ENCODE measurements around the gene OR6C2. TPM values are rescaled to one million over a fixed set of nuclear protein-coding genes. Genes with fewer than 3 reads are reported as not detected.
"Not testable (repeated sequence)": the region's sequence is repeated elsewhere in the genome, so short reads cannot be mapped to it uniquely, and the experiment has no call there.

OR6C2 gene
- total RNA-seq, 6 experiments from 2014 or later, result not detected

GRCh38 chr12:55472264-55472663 lies 28.4 kb downstream of the OR6C2 start:
- H3K9me3 Mint-ChIP-seq, result peaks cover under 1% of the 10 kb centered on the region; the same call in 1 of the 2 replicates
- TF ChIP-seq, protein P1, sequence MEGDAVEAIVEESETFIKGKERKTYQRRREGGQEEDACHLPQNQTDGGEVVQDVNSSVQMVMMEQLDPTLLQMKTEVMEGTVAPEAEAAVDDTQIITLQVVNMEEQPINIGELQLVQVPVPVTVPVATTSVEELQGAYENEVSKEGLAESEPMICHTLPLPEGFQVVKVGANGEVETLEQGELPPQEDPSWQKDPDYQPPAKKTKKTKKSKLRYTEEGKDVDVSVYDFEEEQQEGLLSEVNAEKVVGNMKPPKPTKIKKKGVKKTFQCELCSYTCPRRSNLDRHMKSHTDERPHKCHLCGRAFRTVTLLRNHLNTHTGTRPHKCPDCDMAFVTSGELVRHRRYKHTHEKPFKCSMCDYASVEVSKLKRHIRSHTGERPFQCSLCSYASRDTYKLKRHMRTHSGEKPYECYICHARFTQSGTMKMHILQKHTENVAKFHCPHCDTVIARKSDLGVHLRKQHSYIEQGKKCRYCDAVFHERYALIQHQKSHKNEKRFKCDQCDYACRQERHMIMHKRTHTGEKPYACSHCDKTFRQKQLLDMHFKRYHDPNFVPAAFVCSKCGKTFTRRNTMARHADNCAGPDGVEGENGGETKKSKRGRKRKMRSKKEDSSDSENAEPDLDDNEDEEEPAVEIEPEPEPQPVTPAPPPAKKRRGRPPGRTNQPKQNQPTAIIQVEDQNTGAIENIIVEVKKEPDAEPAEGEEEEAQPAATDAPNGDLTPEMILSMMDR (IDR thresholded peaks at IDR 0.05), result no peak

DNA sequence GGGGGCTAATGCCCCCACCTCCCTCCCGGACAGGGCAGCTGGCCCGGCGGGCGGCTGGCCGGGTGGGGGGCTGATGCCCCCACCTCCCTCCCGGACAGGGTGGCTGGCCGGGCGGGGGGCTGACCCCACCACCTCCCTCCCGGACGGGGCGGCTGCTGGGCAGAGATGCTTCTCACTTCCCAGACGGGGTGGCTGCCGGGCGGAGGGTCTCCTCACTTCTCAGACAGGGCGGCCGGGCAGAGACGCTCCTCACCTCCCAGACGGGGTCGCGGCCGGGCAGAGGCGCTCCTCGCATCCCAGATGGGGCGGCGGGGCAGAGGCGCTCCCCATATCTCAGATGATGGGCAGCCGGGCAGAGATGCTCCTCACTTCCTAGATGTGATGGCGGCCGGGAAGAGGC lies 35.3 kb downstream of the OR6C2 start:
- H3K27me3 Mint-ChIP-seq (ENCODE audit: insufficient read depth); H3K4me1 Mint-ChIP-seq (ENCODE audit: low read depth); H3K27ac Mint-ChIP-seq; DNase-seq; H3K4me3 Mint-ChIP-seq; H3K36me3 Mint-ChIP-seq (ENCODE audit: low read depth): not testable (repeated sequence)
- H3K9me3 Mint-ChIP-seq, result peaks cover 22% of the 10 kb centered on the region

More at GRCh38 chr12:55472264-55472663, 28.4 kb downstream of the OR6C2 start:
- Mint-ChIP-seq H3K27ac (no peak overlapping the region), H3K4me1 (ENCODE audit: low read depth) (no peaks in the 10 kb centered on the region), H3K4me3 (no peak overlapping the region), H3K36me3 (ENCODE audit: low read depth) (no peaks in the 10 kb centered on the region), H3K27me3 (ENCODE audit: insufficient read depth) (no peaks in the 10 kb centered on the region)
- DNase-seq, result no peak

DNA sequence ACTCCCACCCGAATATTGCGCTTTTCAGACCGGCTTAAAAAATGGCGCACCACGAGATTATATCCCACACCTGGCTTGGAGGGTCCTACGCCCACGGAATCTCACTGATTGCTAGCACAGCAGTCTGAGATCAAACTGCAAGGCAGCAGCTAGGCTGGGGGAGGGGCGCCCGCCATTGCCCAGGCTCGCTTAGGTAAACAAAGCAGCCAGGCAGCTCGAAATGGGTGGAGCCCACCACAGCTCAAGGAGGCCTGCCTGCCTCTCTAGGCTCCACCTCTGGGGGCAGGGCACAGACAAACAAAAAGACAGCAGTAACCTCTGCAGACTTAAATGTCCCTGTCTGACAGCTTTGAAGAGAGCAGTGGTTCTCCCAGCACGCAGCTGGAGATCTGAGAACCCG lies 40.4 kb downstream of the OR6C2 start:
- not testable (repeated sequence) for H3K4me1 Mint-ChIP-seq (ENCODE audit: low read depth); H3K36me3 Mint-ChIP-seq (ENCODE audit: low read depth); DNase-seq; H3K27me3 Mint-ChIP-seq (ENCODE audit: insufficient read depth); H3K27ac Mint-ChIP-seq; H3K4me3 Mint-ChIP-seq
- peaks cover 16% of the 10 kb centered on the region for H3K9me3 Mint-ChIP-seq

DNA sequence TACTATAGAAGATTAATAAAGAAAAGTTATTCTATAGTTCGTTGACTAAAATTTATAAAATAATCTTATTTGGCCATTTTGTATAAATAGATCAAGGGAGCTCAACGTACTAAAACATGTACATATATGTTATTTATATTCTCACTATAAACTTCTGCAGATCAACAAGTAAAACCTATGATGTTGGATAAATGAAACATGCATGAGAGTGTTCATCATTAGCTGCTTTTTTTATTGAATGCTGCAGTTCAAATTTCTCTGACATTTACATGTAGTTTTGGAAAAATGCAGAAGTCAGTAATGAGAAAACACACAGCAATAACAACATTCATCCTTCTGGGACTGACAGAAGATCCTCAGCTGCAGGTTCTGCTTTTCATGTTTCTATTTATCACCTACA lies 48.2 kb downstream of the OR6C2 start, which contains the start of gene OR6C68:
Gene OR6C68 (plus strand): TSS at position 301 of the 400 bp plus-strand sequence. CDS start 0 bp downstream, at position 301.
- no peak for DNase-seq
- H3K36me3 Mint-ChIP-seq (ENCODE audit: low read depth), result no peaks in the 10 kb centered on the region
- H3K27me3 Mint-ChIP-seq (ENCODE audit: insufficient read depth), result no peaks in the 10 kb centered on the region
- no peak within 1 kb of the TSS for H3K4me3 Mint-ChIP-seq
- H3K9me3 Mint-ChIP-seq, result peaks cover 10% of the 10 kb centered on the region; the same call in 1 of the 2 replicates
- TF ChIP-seq, protein P1 (IDR thresholded peaks at IDR 0.05), result no peak
- no peaks in the 10 kb centered on the region for H3K4me1 Mint-ChIP-seq (ENCODE audit: low read depth)
- H3K27ac Mint-ChIP-seq, result no peak within 1 kb of the TSS

- Mint-ChIP-seq H3K27me3 (ENCODE audit: insufficient read depth) (no peaks in the 10 kb centered on the region), H3K4me1 (ENCODE audit: low read depth) (no peaks in the 10 kb centered on the region), H3K27ac (no peak overlapping the region), H3K36me3 (ENCODE audit: low read depth) (no peaks in the 10 kb centered on the region), H3K9me3 (peaks cover 13% of the 10 kb centered on the region), H3K4me3 (no peak overlapping the region)
- TF ChIP-seq, protein P1 (IDR thresholded peaks at IDR 0.05), result no peak
- DNase-seq, result no peak
Observed at GRCh38 chr12:55495490-55495889, 51.6 kb downstream of the OR6C2 start.

- no peaks in the 10 kb centered on the region for H3K27me3 Mint-ChIP-seq (ENCODE audit: insufficient read depth)
- no peak overlapping the region for H3K27ac Mint-ChIP-seq
- H3K9me3 Mint-ChIP-seq, result peaks cover 10% of the 10 kb centered on the region
- H3K4me3 Mint-ChIP-seq, result no peak overlapping the region
- no peak for DNase-seq
- H3K36me3 Mint-ChIP-seq (ENCODE audit: low read depth), result no peaks in the 10 kb centered on the region
- no peaks in the 10 kb centered on the region for H3K4me1 Mint-ChIP-seq (ENCODE audit: low read depth)
- TF ChIP-seq, protein P1 (IDR thresholded peaks at IDR 0.05), result no peak
Observed at GRCh38 chr12:55499231-55499630, 55.4 kb downstream of the OR6C2 start.

DNA sequence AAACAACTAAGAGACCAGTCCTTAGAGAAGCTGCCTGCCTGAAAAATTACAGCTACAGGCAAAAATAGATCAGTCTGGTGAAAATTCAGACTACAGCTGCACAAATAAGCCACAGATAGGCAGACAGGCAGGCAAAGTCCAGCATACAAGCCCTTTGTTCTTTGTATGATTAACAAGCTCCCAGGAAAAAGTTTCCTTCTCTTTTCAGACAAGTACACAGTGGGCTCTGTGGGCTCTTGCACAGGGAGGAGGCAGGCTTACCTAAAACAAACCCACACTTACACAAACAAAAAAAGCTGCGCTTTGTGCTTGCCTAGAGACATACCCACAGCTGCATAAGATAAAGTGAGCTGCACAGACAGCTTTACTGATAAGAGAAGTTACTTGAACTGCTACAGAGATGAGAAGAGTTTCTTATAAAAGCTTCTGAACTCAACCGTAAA lies 56.0 kb downstream of the OR6C2 start:
- Mint-ChIP-seq H3K27me3 (ENCODE audit: insufficient read depth) (no peaks in the 10 kb centered on the region), H3K4me1 (ENCODE audit: low read depth) (no peaks in the 10 kb centered on the region), H3K36me3 (ENCODE audit: low read depth) (no peaks in the 10 kb centered on the region), H3K9me3 (peaks cover 10% of the 10 kb centered on the region), H3K27ac (no peak overlapping the region), H3K4me3 (no peak overlapping the region)
- DNase-seq, result no peak
- TF ChIP-seq, protein P1 (IDR thresholded peaks at IDR 0.05), result no peak

Measured in HFFc6 (cell line).